Adrenal gland (tissue), 12 donors: ENCODE measurements around the gene TBC1D9. TPM values are rescaled to one million over a fixed set of nuclear protein-coding genes. Genes with fewer than 3 reads are reported as not detected.

Source experiments
- DNase-seq, 7 donors: peaks; one replicate each; pipeline ENCODE4 v3.0.0-alpha.2; 2019 to 2020
- H3K27ac ChIP-seq, 5 donors: fragments of 200-600 bp; sonication (generic) in 4 of 5; 1 replicate in 3 of 5; 2 replicates in 2 of 5; pipeline versions ENCODE4 v1.5.1 to v1.8.0; 2016 to 2020; ENCODE audit warnings: mild to moderate bottlenecking in 1 of 5
- H3K27me3 ChIP-seq: fragments of 200-600 bp; 2 replicates; pipeline ENCODE4 v1.8.0; 2021
- H3K36me3 ChIP-seq, 2 donors: fragments of 200-600 bp; replicated peaks in 1 of 2; 1 replicate in 1 of 2; 2 replicates in 1 of 2; pipeline versions ENCODE4 v1.5.1 to v1.8.0; 2018 to 2022
- H3K4me1 ChIP-seq, 2 donors: fragments of 200-600 bp; replicated peaks in 1 of 2; 1 replicate in 1 of 2; 2 replicates in 1 of 2; pipeline versions ENCODE4 v1.5.1 to v1.8.0; 2018 to 2021
- H3K4me3 ChIP-seq, 4 donors: fragments of 200-600 bp; sonication (generic) in 3 of 4; one replicate each; pipeline ENCODE4 v1.5.1; 2016 to 2018
- H3K9me3 ChIP-seq, 3 donors: fragments of 200-600 bp; sonication (generic) in 1 of 3; replicated peaks in 1 of 3; 1 replicate in 2 of 3; 2 replicates in 1 of 3; pipeline versions ENCODE4 v1.5.1 to v1.8.0; 2016 to 2021
- CTCF ChIP-seq, 6 experiments: fragments of 450-650 bp in 4 of 6; fragments of 200-600 bp in 2 of 6; sonication (generic) in 1 of 6; IDR thresholded peaks; 1 replicate in 5 of 6; 2 replicates in 1 of 6; pipeline versions ENCODE4 v1.5.1 to v1.8.0; 2016 to 2021; ENCODE audit warnings: antibody characterized with exemption in 6 of 6, mild to moderate bottlenecking in 2 of 6, moderate library complexity in 1 of 6
- POLR2A ChIP-seq, 2 donors: fragments of 450-650 bp; IDR thresholded peaks; one replicate each; pipeline ENCODE4 v1.6.1; 2017; ENCODE audit warnings: antibody characterized with exemption in 2 of 2, mild to moderate bottlenecking in 2 of 2, moderate library complexity in 1 of 2
- WGBS, 4 donors: extraction: QIAGEN DNeasy Blood & Tissue Kit in 2 of 4; methylation state at CpG; one replicate each; pipeline versions ENCODE4 v1.1.5 to v1.1.7; 2013 to 2017; 5-methylcytosine and 5-hydroxymethylcytosine counted together
- intact Hi-C, 2 donors: fragments of 100-400 bp; cut with DNase I; formaldehyde crosslinking; loops; one replicate each; pipeline versions ENCODE4 v1.14.1 to v1.15.0; 2022 to 2023
- polyA plus RNA-seq, 3 donors: library from polyadenylated mRNA; stranded (reverse); fragments of 200-250 nt in 2 of 3; fragments of 350-450 nt in 1 of 3; fragmentation: Illumina TruSeq in 1 of 3; extraction: RNeasy Lipid Tissue Mini Kit (QIAGEN cat#74804) in 1 of 3; gene quantifications; one replicate each; pipeline ENCODE4 v1.2.3, GENCODE V29; 2013 to 2014
- total RNA-seq, 9 donors: library from RNA; depleted of rRNA in 4 of 9; stranded (reverse); fragments of >200 nt in 4 of 9; fragments of 120-200 nt in 1 of 9; fragmentation: NEBNext Ultra II Directional in 1 of 9; extraction: Animal tissue kit (Norgen Biotek cat#: 25700) in 1 of 9; gene quantifications; one replicate each; pipeline versions ENCODE4 v1.1.0 to v1.2.4, GENCODE V29; 2013 to 2023
- donor health status: healthy with polysubstance abuse.
- donor health status: Bipolar disorder and iron deficiency.
- donor health status: DM: yes; HTN: yes; CAD: no.
- donor health status: DM: no; HTN: no; CAD: no.
- donor health status: DM: no; HTN: no; CAD: no.
- donor health status: DM: yes; HTN: yes; CAD: no.

Gene TBC1D9
- total and polyA plus RNA-seq, 12 donors: 3.8 to 27.7 (median 14.3) TPM

- H3K36me3 ChIP-seq: no peaks in the 10 kb centered on the region
- DNase-seq: peak in 3 of 7 donors; percentile 24 to 36 (median 27)
- H3K27ac ChIP-seq: no peak overlapping the region
- H3K4me1 ChIP-seq: peaks cover 4 to 22% of the 10 kb centered on the region in 2 donors
- H3K4me3 ChIP-seq: no peak overlapping the region
- WGBS, 4 donors: 45 to 51% (median 47%) methylated on average over 11 of the region's 11 CpGs
- peaks cover 0 to 4% (median 0%) of the 10 kb centered on the region in 3 donors for H3K9me3 ChIP-seq
- H3K27me3 ChIP-seq: no peaks in the 10 kb centered on the region
- intact Hi-C loops: no loop called here
- no peak for TF ChIP-seq CTCF (IDR thresholded peaks at IDR 0.05)
- TF ChIP-seq POLR2A (IDR thresholded peaks at IDR 0.05): no peak
Observed at GRCh38 chr4:140710908-140711622, 45.1 kb downstream of the TBC1D9 start.

- WGBS, 4 donors: 93 to 100% (median 96%) methylated on average over 1 of the region's 1 CpG
- peaks cover 0 to 4% (median 0%) of the 10 kb centered on the region in 3 donors for H3K9me3 ChIP-seq
- no peaks in the 10 kb centered on the region for H3K27me3 ChIP-seq
- H3K4me3 ChIP-seq: no peak overlapping the region
- no peak overlapping the region for H3K27ac ChIP-seq
- intact Hi-C loops: no loop called here
- no peaks in the 10 kb centered on the region for H3K36me3 ChIP-seq
- no peak for TF ChIP-seq POLR2A (IDR thresholded peaks at IDR 0.05)
- no peak for TF ChIP-seq CTCF (IDR thresholded peaks at IDR 0.05)
- H3K4me1 ChIP-seq: peaks cover 4 to 35% of the 10 kb centered on the region in 2 donors
- DNase-seq: no peak
Observed at GRCh38 chr4:140707325-140707724, 48.9 kb downstream of the TBC1D9 start.

GRCh38 chr4:140706665-140707064, 49.5 kb downstream of the TBC1D9 start:
- peaks cover 4 to 35% of the 10 kb centered on the region in 2 donors for H3K4me1 ChIP-seq
- DNase-seq: no peak
- intact Hi-C loops: no loop called here
- H3K9me3 ChIP-seq: peaks cover 0 to 4% (median 0%) of the 10 kb centered on the region in 3 donors
- no peaks in the 10 kb centered on the region for H3K27me3 ChIP-seq
- H3K36me3 ChIP-seq: no peaks in the 10 kb centered on the region
- no peak overlapping the region for H3K27ac ChIP-seq
- TF ChIP-seq CTCF (IDR thresholded peaks at IDR 0.05) (no peak), POLR2A (IDR thresholded peaks at IDR 0.05) (no peak)
- H3K4me3 ChIP-seq: no peak overlapping the region
- WGBS, 4 donors: 81 to 91% (median 85%) methylated on average over 1 of the region's 1 CpG

GRCh38 chr4:140706276-140706625, 49.9 kb downstream of the TBC1D9 start:
- no peak for DNase-seq
- 75 to 87% (median 84%) methylated on average over 2 of the region's 2 CpGs for WGBS, 4 donors
- intact Hi-C loops: no loop called here
- no peak for TF ChIP-seq POLR2A (IDR thresholded peaks at IDR 0.05)
- TF ChIP-seq CTCF (IDR thresholded peaks at IDR 0.05): no peak
- no peak overlapping the region for H3K27ac ChIP-seq
- peaks cover 4 to 32% of the 10 kb centered on the region in 2 donors for H3K4me1 ChIP-seq
- H3K27me3 ChIP-seq: no peaks in the 10 kb centered on the region
- no peak overlapping the region for H3K4me3 ChIP-seq
- H3K36me3 ChIP-seq: no peaks in the 10 kb centered on the region
- H3K9me3 ChIP-seq: peaks cover 0 to 4% (median 0%) of the 10 kb centered on the region in 3 donors
